ENCODE results near the gene LSG1. TPM values are rescaled to one million over a fixed set of nuclear protein-coding genes. Genes with fewer than 3 reads are reported as not detected.
A peak's percentile ranks its signal among the peaks of the same experiment; 100 is the strongest.

The LSG1 gene
- total RNA-seq, 1 donor from 2014 or later: 40.9 TPM

DNA sequence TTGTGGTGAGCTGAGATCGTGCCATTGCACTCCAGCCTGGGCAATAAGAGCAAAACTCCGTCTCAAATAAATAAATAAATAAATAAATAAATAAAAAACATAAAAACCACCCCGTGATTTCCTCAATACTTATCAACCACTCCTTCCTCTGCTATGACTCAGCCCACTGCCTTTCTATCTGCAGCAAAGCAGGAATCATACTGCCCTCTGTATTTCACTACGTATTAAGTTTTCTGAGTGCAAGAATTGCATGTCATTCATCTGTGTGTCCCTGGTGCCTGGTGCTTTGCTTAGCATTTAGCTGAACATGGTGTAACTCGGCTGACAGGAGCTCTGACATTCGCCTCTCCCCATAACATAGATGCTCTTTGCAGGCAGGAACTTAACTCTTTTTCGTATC lies 7.1 kb downstream of the LSG1 start:
- Histone ChIP-seq H3K4me1 (peaks cover 23% of the 10 kb centered on the region), H3K27ac (no peak overlapping the region), H3K4me3 (no peak overlapping the region), H3K9me3 (no peaks in the 10 kb centered on the region), H3K36me3 (peaks cover 76% of the 10 kb centered on the region), H3K27me3 (ENCODE audit: low read depth) (no peaks in the 10 kb centered on the region)
- no peak for DNase-seq
- intact Hi-C loops (cut with DNase I): no loop called here
- no peak for ATAC-seq
- TF ChIP-seq CTCF (IDR thresholded peaks at IDR 0.05): no peak

GRCh38 chr3:194661946-194662345 lies 10.0 kb downstream of the LSG1 start:
- H3K27me3 ChIP-seq (ENCODE audit: low read depth): no peaks in the 10 kb centered on the region
- intact Hi-C loops (cut with DNase I): no loop called here
- H3K4me3 ChIP-seq: peak overlapping the region; percentile 7
- peaks cover 23% of the 10 kb centered on the region for H3K4me1 ChIP-seq
- H3K9me3 ChIP-seq: no peaks in the 10 kb centered on the region
- DNase-seq: no peak
- no peak for TF ChIP-seq CTCF (IDR thresholded peaks at IDR 0.05)
- no peak for ATAC-seq
- peaks cover 87% of the 10 kb centered on the region for H3K36me3 ChIP-seq
- H3K27ac ChIP-seq: peak overlapping the region; percentile 53

- Histone ChIP-seq H3K4me3 (no peak overlapping the region), H3K27me3 (ENCODE audit: low read depth) (no peaks in the 10 kb centered on the region), H3K4me1 (peaks cover 23% of the 10 kb centered on the region), H3K27ac (peak overlapping the region; percentile 53), H3K9me3 (no peaks in the 10 kb centered on the region), H3K36me3 (peaks cover 82% of the 10 kb centered on the region)
- DNase-seq (no peak), ATAC-seq (peak; percentile 41 to 68)
- intact Hi-C loops (cut with DNase I): no loop called here
- TF ChIP-seq CTCF (IDR thresholded peaks at IDR 0.05): no peak
Measured at GRCh38 chr3:194661374-194661773, 10.6 kb downstream of the LSG1 start.

DNA sequence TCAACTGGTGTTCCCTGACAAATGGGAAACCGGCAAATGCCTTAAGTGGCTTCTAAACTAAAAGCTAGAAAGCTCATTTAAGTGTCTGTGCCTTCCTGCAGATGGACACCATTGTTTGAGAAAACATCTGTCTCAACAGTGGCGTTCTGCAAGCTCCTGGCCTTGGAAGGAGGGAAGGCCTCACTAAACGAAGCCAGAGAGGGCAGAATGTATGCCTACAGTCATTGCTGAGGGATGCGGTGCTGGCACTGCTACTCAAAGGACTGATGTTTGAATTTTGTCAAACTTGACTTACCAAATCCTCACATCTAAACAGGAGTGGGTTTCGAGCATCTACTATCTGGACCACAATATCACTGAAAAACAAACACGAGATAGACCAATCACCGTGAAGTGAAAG lies 12.2 kb downstream of the LSG1 start:
- no peak overlapping the region for H3K4me3 ChIP-seq
- no peak for TF ChIP-seq CTCF (IDR thresholded peaks at IDR 0.05)
- H3K27ac ChIP-seq: no peak overlapping the region
- ATAC-seq (no peak), DNase-seq (no peak)
- intact Hi-C loops (cut with DNase I): no loop called here
- H3K27me3 ChIP-seq (ENCODE audit: low read depth): no peaks in the 10 kb centered on the region
- peaks cover 75% of the 10 kb centered on the region for H3K36me3 ChIP-seq
- peaks cover 23% of the 10 kb centered on the region for H3K4me1 ChIP-seq
- H3K9me3 ChIP-seq: no peaks in the 10 kb centered on the region

DNA sequence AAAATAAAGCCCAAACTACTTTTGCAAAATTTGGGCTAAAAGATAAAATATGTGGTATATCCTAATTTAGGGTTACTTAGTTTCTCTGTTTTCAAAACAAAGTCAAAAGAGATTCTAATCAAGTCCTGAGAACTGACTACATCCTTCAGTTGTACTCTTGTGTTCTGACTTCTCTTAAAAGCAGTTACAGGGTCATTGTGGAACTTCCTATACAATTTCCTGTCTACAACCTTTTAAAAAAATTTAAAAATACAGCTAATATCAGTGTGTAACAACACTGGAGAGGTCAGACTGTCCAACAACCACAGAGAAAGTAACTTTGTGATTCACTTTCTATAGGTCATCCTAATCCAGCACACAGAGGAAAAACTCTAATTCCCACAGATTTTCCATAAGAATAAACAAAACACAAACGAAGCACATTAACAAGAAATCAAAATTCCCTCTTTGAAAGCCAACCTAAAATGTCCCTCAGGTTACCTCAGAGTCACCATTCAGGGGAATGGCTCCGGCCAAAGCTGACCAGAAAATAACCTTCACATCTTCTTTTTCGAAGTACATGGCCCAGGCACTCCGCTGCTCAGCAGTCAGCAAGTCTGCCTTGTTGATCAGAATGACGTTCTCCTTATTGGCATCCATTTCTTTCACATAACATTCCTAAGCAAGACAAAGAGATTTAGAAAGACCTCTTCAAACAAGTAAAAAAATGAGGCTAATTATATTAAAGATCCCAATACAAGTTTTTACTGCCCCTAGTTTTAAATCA lies 13.3 kb downstream of the LSG1 start:
- H3K27me3 ChIP-seq (ENCODE audit: low read depth): no peaks in the 10 kb centered on the region
- no peak overlapping the region for H3K27ac ChIP-seq
- peaks cover 23% of the 10 kb centered on the region for H3K4me1 ChIP-seq
- no peak overlapping the region for H3K4me3 ChIP-seq
- H3K36me3 ChIP-seq: peaks cover 74% of the 10 kb centered on the region
- no peaks in the 10 kb centered on the region for H3K9me3 ChIP-seq
- intact Hi-C loops (cut with DNase I): no loop called here
- DNase-seq (no peak), ATAC-seq (no peak)
- no peak for TF ChIP-seq CTCF (IDR thresholded peaks at IDR 0.05)
